HepG2 (cell line): Measurements from ENCODE around the gene PLRG1.

ENCODE experiments used
- CTCF ChIP-seq: sonication (generic); formaldehyde crosslinking; IDR thresholded peaks from 2 replicates; pipeline ENCODE4 v1.5.0; 2020; ENCODE audit warnings: mild to moderate bottlenecking, missing genetic modification reagents, moderate library complexity
- HMGA1 ChIP-seq: sonication (generic); formaldehyde crosslinking; conservative IDR thresholded peaks from 2 replicates; pipeline ENCODE4 v1.4.0; 2020; ENCODE audit warnings: missing genetic modification reagents
- NBN ChIP-seq: fragments of 450-650 bp; conservative IDR thresholded peaks from 2 replicates; pipeline ENCODE4 v1.6.1; 2017
- PATZ1 ChIP-seq: sonication (generic); formaldehyde crosslinking; IDR thresholded peaks from 2 replicates; pipeline ENCODE4 v1.4.0; 2020; ENCODE audit warnings: missing genetic modification reagents
- ZFP41 ChIP-seq: sonication (generic); formaldehyde crosslinking; IDR thresholded peaks from 2 replicates; pipeline ENCODE4 v1.4.0; 2020; ENCODE audit warnings: mild to moderate bottlenecking, missing genetic modification reagents, borderline replicate concordance
- ZFX ChIP-seq: sonication (generic); formaldehyde crosslinking; IDR thresholded peaks from 2 replicates; pipeline ENCODE4 v1.4.0; 2020; ENCODE audit warnings: mild to moderate bottlenecking, low read depth, missing genetic modification reagents, moderate library complexity
- ZNF841 ChIP-seq: sonication (generic); formaldehyde crosslinking; IDR thresholded peaks from 2 replicates; pipeline ENCODE4 v1.8.1; 2023; ENCODE audit warnings: missing genetic modification reagents, borderline replicate concordance

DNA sequence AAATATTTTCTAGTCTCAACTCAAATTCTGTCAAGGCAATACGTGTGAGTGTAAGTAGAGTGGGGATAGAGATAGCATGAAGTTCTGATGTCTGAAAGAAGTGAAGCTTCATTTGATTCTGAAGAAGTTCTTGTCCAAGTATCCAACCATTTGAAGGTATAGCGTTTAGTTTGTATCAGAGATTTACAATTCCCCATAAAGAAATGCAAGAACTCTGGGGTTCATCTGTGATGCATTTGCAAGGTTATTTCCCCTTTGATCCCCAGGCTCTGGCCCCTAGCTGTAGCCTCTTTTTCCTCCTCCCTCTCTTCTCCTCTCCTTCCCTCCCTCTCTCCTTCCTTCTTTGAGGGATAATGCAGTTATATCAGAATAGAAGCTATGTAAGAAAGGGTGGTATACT, 32.5 kb upstream of the PLRG1 start:
- no peak for TF ChIP-seq CTCF (CRISPR knock-in tag)
- TF ChIP-seq NBN = no peak
- TF ChIP-seq PATZ1 (CRISPR knock-in tag) = no peak
- no peak for TF ChIP-seq ZFX (CRISPR knock-in tag)
- no peak for TF ChIP-seq ZFP41 (CRISPR knock-in tag)
- TF ChIP-seq HMGA1 (CRISPR knock-in tag) = no peak
- no peak for TF ChIP-seq ZNF841
